Large intestine (tissue), 3 donors: ENCODE results near the gene PSMD13. TPM values are rescaled to one million over a fixed set of nuclear protein-coding genes. Genes with fewer than 3 reads are reported as not detected.
A peak's percentile ranks its signal among the peaks of the same experiment; 100 is the strongest.
"Not testable (repeated sequence)": the region's sequence is repeated elsewhere in the genome, so short reads cannot be mapped to it uniquely, and the experiment has no call there.

Experiments used
- DNase-seq, 2 donors: peaks; one replicate each; pipeline versions ENCODE4 v3.0.0 to v3.0.0-alpha.2; 2013
- H3K27ac ChIP-seq: one replicate; pipeline ENCODE4 v1.5.1; 2013; ENCODE audit warnings: low read length
- H3K27me3 ChIP-seq: 2 replicates; pipeline ENCODE4 v1.6.1; 2013; ENCODE audit warnings: low read length; ENCODE audit not compliant: control insufficient read depth, insufficient read depth
- H3K36me3 ChIP-seq: 2 replicates; pipeline ENCODE4 v1.6.1; 2013; ENCODE audit warnings: low read length; ENCODE audit not compliant: control insufficient read depth, insufficient read depth
- H3K4me1 ChIP-seq: one replicate; pipeline ENCODE4 v1.6.1; 2013; ENCODE audit warnings: low read length; ENCODE audit not compliant: control insufficient read depth, insufficient read depth
- H3K4me3 ChIP-seq: one replicate; pipeline ENCODE4 v1.5.1; 2013; ENCODE audit warnings: low read length
- H3K9me3 ChIP-seq: one replicate; pipeline ENCODE4 v1.6.1; 2013; ENCODE audit warnings: mild to moderate bottlenecking, low read depth, low read length, moderate library complexity; ENCODE audit not compliant: control insufficient read depth
- WGBS: methylation state at CpG from one replicate; pipeline ENCODE4 v1.1.5; 2013; ENCODE audit warnings: low lambda C conversion rate; ENCODE audit not compliant: insufficient coverage; 5-methylcytosine and 5-hydroxymethylcytosine counted together
- polyA plus RNA-seq: library from polyadenylated mRNA; unstranded; fragments of 120-200 nt; gene quantifications from one replicate; pipeline ENCODE4 v1.2.1, GENCODE V29; 2013

Gene PSMD13
- polyA plus RNA-seq, 1 donor = 107 TPM

GRCh38 chr11:225734-226453, 10.9 kb upstream of the PSMD13 start:
- Histone ChIP-seq H3K4me3 (no peak overlapping the region), H3K4me1 (no peaks in the 10 kb centered on the region), H3K27me3 (no peaks in the 10 kb centered on the region), H3K9me3 (no peaks in the 10 kb centered on the region), H3K27ac (no peak overlapping the region), H3K36me3 (peaks cover 43% of the 10 kb centered on the region)
- no peak for DNase-seq
- no CpG with 5 or more reads among the region's 10 CpGs for WGBS

- Histone ChIP-seq H3K9me3 (no peaks in the 10 kb centered on the region), H3K36me3 (peaks cover 39% of the 10 kb centered on the region), H3K4me3 (no peak overlapping the region), H3K27ac (no peak overlapping the region), H3K4me1 (no peaks in the 10 kb centered on the region), H3K27me3 (no peaks in the 10 kb centered on the region)
- DNase-seq = no peak
- 100% methylated on average over 1 of the region's 6 CpGs for WGBS
Measured at GRCh38 chr11:227824-228379, 8.9 kb upstream of the PSMD13 start.

DNA sequence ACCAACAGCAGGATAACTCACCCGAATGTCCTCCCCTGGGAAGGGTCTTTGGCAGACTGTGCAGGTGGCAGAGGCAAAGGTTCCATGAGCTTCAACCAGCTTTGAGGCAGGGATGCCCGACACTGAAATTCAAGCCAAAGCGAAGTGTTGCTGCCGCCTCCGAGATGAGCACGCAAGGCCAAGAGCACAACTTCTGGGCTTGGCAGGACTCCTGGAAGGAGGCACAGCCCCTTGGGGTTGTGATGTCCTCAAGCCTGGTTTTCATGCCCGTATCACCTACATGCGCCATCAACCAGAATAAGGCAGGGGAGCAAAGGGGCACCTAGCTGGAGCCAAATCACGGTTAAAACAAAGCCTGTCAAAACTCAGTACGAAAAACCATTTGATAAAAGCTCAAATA, 6.3 kb upstream of the PSMD13 start:
- no peaks in the 10 kb centered on the region for H3K4me1 ChIP-seq
- no peaks in the 10 kb centered on the region for H3K9me3 ChIP-seq
- no peak overlapping the region for H3K4me3 ChIP-seq
- DNase-seq = no peak
- H3K27me3 ChIP-seq = no peaks in the 10 kb centered on the region
- WGBS = no CpG with 5 or more reads among the region's 10 CpGs
- H3K27ac ChIP-seq = no peak overlapping the region
- peaks cover 26% of the 10 kb centered on the region for H3K36me3 ChIP-seq

DNA sequence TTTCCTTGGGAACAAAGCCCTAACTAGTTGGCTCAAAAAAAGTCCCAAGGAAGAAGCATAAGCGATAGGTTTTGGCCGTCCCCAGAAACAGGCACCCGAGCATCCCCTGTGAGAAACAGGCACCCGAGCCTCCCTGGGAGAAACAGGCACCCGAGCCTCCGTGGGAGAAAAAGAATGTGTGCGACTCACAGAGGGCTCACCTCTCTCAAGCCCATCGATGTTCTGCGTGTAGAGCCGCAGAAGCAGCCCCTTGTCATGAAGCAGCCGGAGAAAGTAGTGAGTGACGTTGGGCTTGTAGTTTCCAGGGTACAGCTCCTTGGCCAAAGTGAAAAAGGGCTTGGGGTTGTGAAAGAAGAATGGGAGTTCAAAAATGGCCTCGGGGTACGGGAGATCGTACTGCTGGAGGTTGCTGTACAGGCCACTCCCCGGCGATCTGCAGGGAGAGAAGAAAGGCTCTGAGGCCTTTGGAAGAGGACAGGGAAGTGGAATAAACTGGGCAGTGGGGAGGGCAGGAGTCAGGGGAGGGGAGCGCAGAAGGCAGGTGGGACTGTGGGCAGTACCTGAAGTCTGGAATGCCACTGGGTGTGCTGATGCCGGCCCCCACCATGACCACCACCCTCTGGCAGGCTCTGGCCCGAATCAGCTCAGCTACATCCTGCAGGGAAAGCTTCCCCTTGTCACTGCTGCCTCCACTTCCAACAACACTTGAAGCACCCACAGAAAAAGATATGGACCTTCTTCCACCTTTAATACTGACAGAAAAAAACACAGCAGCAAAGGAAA, 3.8 kb upstream of the PSMD13 start:
- H3K27ac ChIP-seq = no peak overlapping the region
- H3K9me3 ChIP-seq = peaks cover 2% of the 10 kb centered on the region
- H3K4me3 ChIP-seq = no peak overlapping the region
- H3K36me3 ChIP-seq = peaks cover 26% of the 10 kb centered on the region
- H3K27me3 ChIP-seq = no peaks in the 10 kb centered on the region
- H3K4me1 ChIP-seq = no peaks in the 10 kb centered on the region
- no peak for DNase-seq
- 83% methylated on average over 1 of the region's 20 CpGs for WGBS

- H3K4me3 ChIP-seq = peak overlapping the region; percentile 92
- H3K27ac ChIP-seq = peak overlapping the region; percentile 96
- no peaks in the 10 kb centered on the region for H3K4me1 ChIP-seq
- H3K27me3 ChIP-seq = no peaks in the 10 kb centered on the region
- peaks cover 23% of the 10 kb centered on the region for H3K36me3 ChIP-seq
- DNase-seq = no peak
- H3K9me3 ChIP-seq = peaks cover 2% of the 10 kb centered on the region
- no CpG with 5 or more reads among the region's 8 CpGs for WGBS
Measured at GRCh38 chr11:235180-235579, 1.6 kb upstream of the PSMD13 start.

GRCh38 chr11:235609-235996, 1.2 kb upstream of the PSMD13 start:
- H3K36me3 ChIP-seq = peaks cover 19% of the 10 kb centered on the region
- peak overlapping the region; percentile 96 for H3K27ac ChIP-seq
- H3K9me3 ChIP-seq = peaks cover 2% of the 10 kb centered on the region
- 4% methylated on average over 5 of the region's 13 CpGs for WGBS
- H3K4me1 ChIP-seq = no peaks in the 10 kb centered on the region
- H3K27me3 ChIP-seq = no peaks in the 10 kb centered on the region
- H3K4me3 ChIP-seq = peak overlapping the region; percentile 92
- peak; percentile 39 to 78 for DNase-seq

DNA sequence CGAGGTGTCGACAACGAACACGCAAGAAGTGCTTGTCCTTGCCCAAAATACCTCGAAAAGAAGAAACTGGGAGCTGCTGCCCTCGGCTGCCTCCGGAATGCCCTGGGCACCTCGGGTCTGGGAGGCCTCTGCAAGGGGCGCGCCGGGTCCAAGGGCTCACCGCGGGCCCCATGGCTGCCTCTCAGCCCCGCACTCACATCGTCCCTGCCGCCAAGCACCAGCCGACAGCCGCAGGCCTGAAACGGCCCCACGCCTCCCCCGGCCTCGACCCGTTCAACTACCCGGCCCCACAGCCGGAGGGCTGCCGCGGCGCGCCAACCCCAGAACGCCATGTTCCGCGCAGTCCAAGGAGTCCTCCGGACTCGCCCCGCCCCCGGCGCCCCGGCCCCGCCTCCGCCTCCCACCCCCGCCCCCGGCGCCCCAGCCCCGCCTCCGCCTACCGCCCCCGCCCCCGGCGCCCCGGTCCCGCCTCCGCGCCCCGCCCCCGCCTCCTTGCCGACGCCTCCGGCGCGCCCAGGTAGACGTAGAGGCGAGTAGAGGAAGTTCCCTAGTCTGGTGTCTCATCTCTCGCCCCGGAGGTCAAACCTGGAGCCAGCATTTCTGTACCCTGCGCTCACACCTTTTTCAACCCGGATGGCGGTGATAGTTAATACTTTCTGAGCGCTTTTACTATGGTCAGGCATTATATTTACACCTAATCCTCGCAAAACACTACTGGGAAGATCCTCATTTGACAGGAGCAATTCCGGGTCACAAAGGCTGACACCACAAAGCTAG, 591 bp upstream of the PSMD13 start, which contains the start of gene SIRT3:
SIRT3 (minus strand) TSS at position 346 of the 777 bp plus-strand sequence; CDS start at position 332, 14 bp downstream.
- peak within 1 kb of the TSS; percentile 99 for H3K4me3 ChIP-seq
- peaks cover 17% of the 10 kb centered on the region for H3K36me3 ChIP-seq
- H3K4me1 ChIP-seq = no peaks in the 10 kb centered on the region
- H3K27ac ChIP-seq = peak within 1 kb of the TSS; percentile 96
- no peaks in the 10 kb centered on the region for H3K27me3 ChIP-seq
- H3K9me3 ChIP-seq = peaks cover 2% of the 10 kb centered on the region
- WGBS = no CpG with 5 or more reads among the region's 70 CpGs
- DNase-seq = peak; percentile 85 to 89

GRCh38 chr11:238346-238745, 1.6 kb downstream of the PSMD13 start:
- H3K27ac ChIP-seq, H3K27me3 ChIP-seq, H3K4me3 ChIP-seq, H3K4me1 ChIP-seq, H3K9me3 ChIP-seq, DNase-seq: not testable (repeated sequence)
- no CpG with 5 or more reads among the region's 7 CpGs for WGBS
- H3K36me3 ChIP-seq = peaks cover 19% of the 10 kb centered on the region

DNA sequence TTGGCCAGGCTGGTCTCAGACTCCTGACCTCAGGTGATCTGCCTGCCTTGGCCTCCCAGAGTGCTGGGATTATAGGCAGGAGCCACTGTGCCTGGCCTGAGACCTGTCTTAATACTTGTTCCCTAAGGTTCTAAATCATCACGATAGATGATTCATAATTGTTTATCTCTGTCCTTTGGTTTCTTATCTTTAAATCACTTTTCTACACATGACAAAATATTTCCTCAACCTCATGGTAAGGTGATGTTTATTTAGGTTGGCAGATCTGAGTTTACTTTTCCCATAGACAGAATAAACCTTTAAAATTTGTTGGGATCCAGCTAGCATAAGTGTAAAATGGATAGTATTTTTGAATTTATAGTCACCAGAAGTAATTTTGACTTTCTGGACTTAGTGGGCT, 3.5 kb downstream of the PSMD13 start:
- DNase-seq = no peak
- Histone ChIP-seq H3K27me3 (no peaks in the 10 kb centered on the region), H3K9me3 (peaks cover 2% of the 10 kb centered on the region), H3K4me1 (no peaks in the 10 kb centered on the region), H3K4me3 (no peak overlapping the region), H3K36me3 (peaks cover 35% of the 10 kb centered on the region), H3K27ac (no peak overlapping the region)
- 71% methylated on average over 1 of the region's 1 CpG for WGBS

- Histone ChIP-seq H3K27me3 (no peaks in the 10 kb centered on the region), H3K4me1 (no peaks in the 10 kb centered on the region), H3K27ac (no peak overlapping the region), H3K36me3 (peaks cover 47% of the 10 kb centered on the region), H3K4me3 (no peak overlapping the region), H3K9me3 (no peaks in the 10 kb centered on the region)
- DNase-seq = no peak
- WGBS = 100% methylated on average over 1 of the region's 5 CpGs
Measured at GRCh38 chr11:241634-242033, 4.9 kb downstream of the PSMD13 start.
